OCI-LY1 (cell line): ENCODE data around the gene HPRT1.

Experiments
- H2AFZ ChIP-seq: fragments of 200-600 bp; sonication (generic), shearing (Covaris generic); 2 replicates; pipeline ENCODE4 v1.6.0; 2014; ENCODE audit warnings: antibody characterized with exemption, mild to moderate bottlenecking, low read length
- H3F3A ChIP-seq: fragments of 200-600 bp; sonication (generic), shearing (Covaris generic); 2 replicates; pipeline ENCODE4 v1.6.0; 2014; ENCODE audit warnings: mild to moderate bottlenecking, antibody characterized with exemption, low read length, moderate library complexity; ENCODE audit not compliant: insufficient read depth
- H3K27ac ChIP-seq: fragments of 200-600 bp; sonication (generic); 2 replicates; pipeline ENCODE4 v1.5.1; 2014; ENCODE audit warnings: low read length, mixed run types, mild to moderate bottlenecking, low read depth; ENCODE audit not compliant: poor library complexity, severe bottlenecking
- H3K27me3 ChIP-seq: fragments of 200-600 bp; sonication (generic); 2 replicates; pipeline ENCODE4 v1.6.0; 2014; ENCODE audit warnings: antibody characterized with exemption, mild to moderate bottlenecking, low read length, moderate library complexity; ENCODE audit not compliant: insufficient read depth
- H3K36me3 ChIP-seq: fragments of 200-600 bp; sonication (generic); 2 replicates; pipeline ENCODE4 v1.6.1; 2014; ENCODE audit warnings: mild to moderate bottlenecking, antibody characterized with exemption, low read length, moderate library complexity, mixed read lengths; ENCODE audit not compliant: insufficient read depth
- H3K4me1 ChIP-seq: fragments of 200-600 bp; sonication (generic); 2 replicates; pipeline ENCODE4 v1.5.1; 2014; ENCODE audit warnings: mild to moderate bottlenecking, low read length, moderate library complexity; ENCODE audit not compliant: insufficient read depth, severe bottlenecking
- H3K4me2 ChIP-seq: fragments of 200-600 bp; sonication (generic), shearing (Covaris generic); 2 replicates; pipeline ENCODE4 v1.6.1; 2014; ENCODE audit warnings: low read length
- H3K4me3 ChIP-seq: fragments of 200-600 bp; sonication (generic); 2 replicates; pipeline ENCODE4 v1.5.1; 2014; ENCODE audit warnings: low read length, low read depth, mild to moderate bottlenecking, mixed read lengths; ENCODE audit not compliant: poor library complexity, severe bottlenecking
- H3K79me2 ChIP-seq: fragments of 200-600 bp; shearing (Covaris generic); 2 replicates; pipeline ENCODE4 v1.6.1; 2016; ENCODE audit warnings: mixed run types, low read length, mixed read lengths; ENCODE audit not compliant: insufficient read depth
- H3K9ac ChIP-seq: fragments of 200-600 bp; sonication (generic), shearing (Covaris generic); 2 replicates; pipeline ENCODE4 v1.6.1; 2014; ENCODE audit warnings: mild to moderate bottlenecking, low read length, mixed read lengths
- H3K9me2 ChIP-seq: fragments of 200-600 bp; sonication (generic), shearing (Covaris generic); 2 replicates; pipeline ENCODE4 v1.6.1; 2014; ENCODE audit warnings: low read depth, mild to moderate bottlenecking, low read length, mixed read lengths
- H3K9me3 ChIP-seq: fragments of 200-600 bp; shearing (Covaris generic); 2 replicates; pipeline ENCODE4 v1.6.1; 2014; ENCODE audit warnings: low read length, mixed read lengths
- H4K20me1 ChIP-seq: fragments of 200-600 bp; sonication (generic), shearing (Covaris generic); 2 replicates; pipeline ENCODE4 v1.6.0; 2016; ENCODE audit warnings: mild to moderate bottlenecking, low read length; ENCODE audit not compliant: insufficient read depth
- CTCF ChIP-seq: fragments of 200-600 bp; sonication (generic), shearing (Covaris generic); IDR thresholded peaks from 2 replicates; pipeline ENCODE4 v1.5.1; 2017; ENCODE audit warnings: mild to moderate bottlenecking, antibody characterized with exemption, low read length, moderate library complexity, mixed read lengths
- EZH2 ChIP-seq: fragments of 200-600 bp; sonication (generic), shearing (Covaris generic); IDR thresholded peaks from 2 replicates; pipeline ENCODE4 v1.8.0; 2017; ENCODE audit warnings: borderline replicate concordance, mixed run types, mild to moderate bottlenecking, antibody characterized with exemption, low read length, moderate library complexity, mixed read lengths

The HPRT1 gene

GRCh38 chrX:134484039-134484438 lies 24.1 kb downstream of the HPRT1 start:
- no peaks in the 10 kb centered on the region for H3K9me3 ChIP-seq
- no peaks in the 10 kb centered on the region for H4K20me1 ChIP-seq
- TF ChIP-seq CTCF (peak; percentile 54), EZH2 (no peak)
- H3K4me2 ChIP-seq: no peak overlapping the region
- no peaks in the 10 kb centered on the region for H3K79me2 ChIP-seq
- H3K9ac ChIP-seq: no peak overlapping the region
- H3K9me2 ChIP-seq: no peaks in the 10 kb centered on the region
- peaks cover 46% of the 10 kb centered on the region for H3K36me3 ChIP-seq
- no peak overlapping the region for H2AFZ ChIP-seq
- H3K27ac ChIP-seq: no peak overlapping the region
- H3K4me3 ChIP-seq: no peak overlapping the region
- H3F3A ChIP-seq: no peaks in the 10 kb centered on the region
- no peaks in the 10 kb centered on the region for H3K27me3 ChIP-seq
- H3K4me1 ChIP-seq: no peaks in the 10 kb centered on the region

- H2AFZ ChIP-seq: no peak overlapping the region
- no peaks in the 10 kb centered on the region for H3K27me3 ChIP-seq
- H3K4me1 ChIP-seq: no peaks in the 10 kb centered on the region
- H3K9me3 ChIP-seq: no peaks in the 10 kb centered on the region
- H4K20me1 ChIP-seq: no peaks in the 10 kb centered on the region
- TF ChIP-seq CTCF (no peak), EZH2 (no peak)
- peaks cover 26% of the 10 kb centered on the region for H3K36me3 ChIP-seq
- H3K79me2 ChIP-seq: no peaks in the 10 kb centered on the region
- no peaks in the 10 kb centered on the region for H3K9me2 ChIP-seq
- H3F3A ChIP-seq: no peaks in the 10 kb centered on the region
- H3K27ac ChIP-seq: no peak overlapping the region
- no peak overlapping the region for H3K9ac ChIP-seq
- no peak overlapping the region for H3K4me2 ChIP-seq
- H3K4me3 ChIP-seq: no peak overlapping the region
Measured at GRCh38 chrX:134501941-134502340, 42.0 kb downstream of the HPRT1 start.

GRCh38 chrX:134502686-134503085 lies 42.7 kb downstream of the HPRT1 start:
- H4K20me1 ChIP-seq: no peaks in the 10 kb centered on the region

More at GRCh38 chrX:134502686-134503085, 42.7 kb downstream of the HPRT1 start:
- Histone ChIP-seq H3F3A (no peaks in the 10 kb centered on the region), H3K27me3 (no peaks in the 10 kb centered on the region), H3K36me3 (peaks cover 26% of the 10 kb centered on the region), H3K9me3 (no peaks in the 10 kb centered on the region), H3K79me2 (no peaks in the 10 kb centered on the region), H3K9ac (no peak overlapping the region), H3K4me2 (no peak overlapping the region), H3K4me3 (no peak overlapping the region), H2AFZ (no peak overlapping the region), H3K9me2 (no peaks in the 10 kb centered on the region), H3K4me1 (no peaks in the 10 kb centered on the region), H3K27ac (no peak overlapping the region)
- no peak for TF ChIP-seq EZH2
- TF ChIP-seq CTCF: no peak
